Trophoblast cell (in vitro differentiated cells and primary cell): Measurements from ENCODE around the gene PRDM16.

Experiments used
- DNase-seq, 2 donors: peaks; one replicate each; pipeline ENCODE4 v3.0.0-alpha.2; 2016
- H2AFZ ChIP-seq: 2 replicates; pipeline ENCODE4 v1.6.1; 2013; ENCODE audit warnings: low read length, moderate library complexity, mild to moderate bottlenecking; ENCODE audit not compliant: insufficient read depth, poor library complexity
- H2AK5ac ChIP-seq: 2 replicates; pipeline ENCODE4 v1.6.1; 2013; ENCODE audit warnings: mild to moderate bottlenecking, low read length
- H2BK120ac ChIP-seq: 2 replicates; pipeline ENCODE4 v1.6.1; 2013; ENCODE audit warnings: low read length, mild to moderate bottlenecking, moderate library complexity; ENCODE audit not compliant: insufficient read depth, poor library complexity
- H2BK12ac ChIP-seq: 2 replicates; pipeline ENCODE4 v1.6.1; 2013; ENCODE audit warnings: mild to moderate bottlenecking, low read length, moderate library complexity
- H2BK5ac ChIP-seq: 2 replicates; pipeline ENCODE4 v1.6.1; 2013; ENCODE audit warnings: low read length, low read depth, moderate library complexity, mild to moderate bottlenecking; ENCODE audit not compliant: poor library complexity
- H3K14ac ChIP-seq: 2 replicates; pipeline ENCODE4 v1.6.1; 2013; ENCODE audit warnings: mild to moderate bottlenecking, low read length
- H3K18ac ChIP-seq: 2 replicates; pipeline ENCODE4 v1.6.1; 2013; ENCODE audit warnings: mild to moderate bottlenecking, low read length
- H3K23ac ChIP-seq: 2 replicates; pipeline ENCODE4 v1.6.1; 2013; ENCODE audit warnings: low read length
- H3K27ac ChIP-seq: 2 replicates; pipeline ENCODE4 v1.5.1; 2013; ENCODE audit warnings: low read depth, mild to moderate bottlenecking, inconsistent platforms, low read length, moderate library complexity
- H3K27me3 ChIP-seq: 2 replicates; pipeline ENCODE4 v1.6.1; 2013; ENCODE audit warnings: inconsistent platforms, mild to moderate bottlenecking, low read length, moderate library complexity; ENCODE audit not compliant: insufficient read depth
- H3K36me3 ChIP-seq, 2 experiments: 1 replicate in 1 of 2; 2 replicates in 1 of 2; pipeline ENCODE4 v1.6.1; 2013; ENCODE audit warnings: low read length in 2 of 2, mild to moderate bottlenecking in 2 of 2, moderate library complexity in 1 of 2; ENCODE audit not compliant: insufficient read depth in 2 of 2, control insufficient read depth in 1 of 2
- H3K4ac ChIP-seq: 2 replicates; pipeline ENCODE4 v1.6.1; 2013; ENCODE audit warnings: low read depth, mild to moderate bottlenecking, low read length, moderate library complexity
- H3K4me1 ChIP-seq, 2 experiments: 1 replicate in 1 of 2; 2 replicates in 1 of 2; pipeline ENCODE4 v1.6.1; 2013; ENCODE audit warnings: low read length in 2 of 2, mild to moderate bottlenecking in 2 of 2, moderate library complexity in 1 of 2; ENCODE audit not compliant: insufficient read depth in 2 of 2, control insufficient read depth in 1 of 2
- H3K4me2 ChIP-seq: 2 replicates; pipeline ENCODE4 v1.6.1; 2013; ENCODE audit warnings: inconsistent platforms, mild to moderate bottlenecking, low read length, moderate library complexity
- H3K4me3 ChIP-seq: 2 replicates; pipeline ENCODE4 v1.5.1; 2013; ENCODE audit warnings: mild to moderate bottlenecking, low read depth, low read length, inconsistent platforms
- H3K79me1 ChIP-seq: one replicate; pipeline ENCODE4 v1.6.1; 2013; ENCODE audit warnings: low read length
- H3K79me2 ChIP-seq: 2 replicates; pipeline ENCODE4 v1.6.1; 2013; ENCODE audit warnings: low read length, mild to moderate bottlenecking; ENCODE audit not compliant: control insufficient read depth, insufficient read depth, poor library complexity
- H3K9ac ChIP-seq: 2 replicates; pipeline ENCODE4 v1.6.1; 2013; ENCODE audit warnings: mild to moderate bottlenecking, low read length
- H3K9me3 ChIP-seq: 2 replicates; pipeline ENCODE4 v1.6.1; 2013; ENCODE audit warnings: low read depth, mild to moderate bottlenecking, control low read depth, inconsistent platforms, low read length; ENCODE audit not compliant: insufficient read depth
- H4K12ac ChIP-seq: 2 replicates; pipeline ENCODE4 v1.6.1; 2013; ENCODE audit warnings: low read depth, mild to moderate bottlenecking, low read length, moderate library complexity
- H4K8ac ChIP-seq: 2 replicates; pipeline ENCODE4 v1.6.1; 2013; ENCODE audit warnings: low read depth, mild to moderate bottlenecking, low read length, moderate library complexity
- H4K91ac ChIP-seq: one replicate; pipeline ENCODE4 v1.6.1; 2013; ENCODE audit warnings: low read depth, mild to moderate bottlenecking, low read length, moderate library complexity
- WGBS: extraction: QIAGEN DNeasy Blood & Tissue Kit; methylation state at CpG from one replicate; pipeline ENCODE4 v1.1.7; 2013; ENCODE audit warnings: missing lambda C conversion rate; ENCODE audit not compliant: insufficient read length, insufficient coverage; ENCODE audit errors: extremely low coverage; 5-methylcytosine and 5-hydroxymethylcytosine counted together

PRDM16 gene

GRCh38 chr1:3183411-3183810 lies 114.4 kb downstream of the PRDM16 start:
- Histone ChIP-seq H3K27me3 (no peaks in the 10 kb centered on the region), H3K79me1 (no peaks in the 10 kb centered on the region), H3K36me3 (no peaks in the 10 kb centered on the region), H2BK120ac (no peak overlapping the region), H3K18ac (no peak overlapping the region), H3K79me2 (no peaks in the 10 kb centered on the region), H3K4ac (no peak overlapping the region), H4K91ac (no peak overlapping the region), H4K12ac (no peak overlapping the region), H2AFZ (no peak overlapping the region), H3K9ac (no peak overlapping the region), H3K27ac (no peak overlapping the region), H2BK12ac (no peak overlapping the region), H3K4me1 (no peaks in the 10 kb centered on the region), H3K14ac (no peak overlapping the region), H4K8ac (no peak overlapping the region), H3K4me3 (no peak overlapping the region), H2BK5ac (no peak overlapping the region), H3K4me2 (no peak overlapping the region), H3K9me3 (peaks cover 19% of the 10 kb centered on the region), H3K23ac (no peak overlapping the region), H2AK5ac (no peak overlapping the region)
- no peak for DNase-seq
- WGBS, result no CpG with 5 or more reads among the region's 13 CpGs

- no CpG with 5 or more reads among the region's 22 CpGs for WGBS
Observed at GRCh38 chr1:3183813-3184212, 114.8 kb downstream of the PRDM16 start.

GRCh38 chr1:3184666-3185065 lies 115.7 kb downstream of the PRDM16 start:
- Histone ChIP-seq H3K4ac (no peak overlapping the region), H3K23ac (no peak overlapping the region), H3K4me3 (no peak overlapping the region), H2BK5ac (no peak overlapping the region), H3K4me2 (no peak overlapping the region), H2AK5ac (no peak overlapping the region), H3K14ac (no peak overlapping the region), H3K27ac (no peak overlapping the region), H3K79me1 (no peaks in the 10 kb centered on the region), H3K27me3 (no peaks in the 10 kb centered on the region), H3K36me3 (no peaks in the 10 kb centered on the region), H4K12ac (no peak overlapping the region), H2BK120ac (no peak overlapping the region), H4K8ac (no peak overlapping the region), H3K79me2 (no peaks in the 10 kb centered on the region), H3K9me3 (peaks cover 19% of the 10 kb centered on the region), H3K9ac (no peak overlapping the region), H3K4me1 (no peaks in the 10 kb centered on the region), H2AFZ (no peak overlapping the region), H3K18ac (no peak overlapping the region), H4K91ac (no peak overlapping the region), H2BK12ac (no peak overlapping the region)
- WGBS, result no CpG with 5 or more reads among the region's 20 CpGs
- no peak for DNase-seq

More at GRCh38 chr1:3183813-3184212, 114.8 kb downstream of the PRDM16 start:
- no peak overlapping the region for H3K18ac ChIP-seq
- no peak overlapping the region for H2BK12ac ChIP-seq
- H3K79me1 ChIP-seq, result no peaks in the 10 kb centered on the region
- no peak overlapping the region for H2BK120ac ChIP-seq
- no peak overlapping the region for H3K4ac ChIP-seq
- no peak overlapping the region for H2BK5ac ChIP-seq
- no peak overlapping the region for H3K27ac ChIP-seq
- H3K27me3 ChIP-seq, result no peaks in the 10 kb centered on the region
- H4K8ac ChIP-seq, result no peak overlapping the region
- H4K12ac ChIP-seq, result no peak overlapping the region
- H3K36me3 ChIP-seq, result no peaks in the 10 kb centered on the region
- no peak overlapping the region for H3K4me3 ChIP-seq
- no peak overlapping the region for H3K14ac ChIP-seq
- H2AFZ ChIP-seq, result no peak overlapping the region
- H4K91ac ChIP-seq, result no peak overlapping the region
- H3K9ac ChIP-seq, result no peak overlapping the region
- no peak overlapping the region for H3K23ac ChIP-seq
- no peak for DNase-seq
- H3K79me2 ChIP-seq, result no peaks in the 10 kb centered on the region
- H2AK5ac ChIP-seq, result no peak overlapping the region
- no peaks in the 10 kb centered on the region for H3K4me1 ChIP-seq
- peaks cover 19% of the 10 kb centered on the region for H3K9me3 ChIP-seq
- H3K4me2 ChIP-seq, result no peak overlapping the region

GRCh38 chr1:3185896-3186525 lies 117.0 kb downstream of the PRDM16 start:
- Histone ChIP-seq H3K79me1 (no peaks in the 10 kb centered on the region), H2BK120ac (no peak overlapping the region), H3K23ac (no peak overlapping the region), H3K79me2 (no peaks in the 10 kb centered on the region), H3K4me3 (no peak overlapping the region), H3K36me3 (no peaks in the 10 kb centered on the region), H2AK5ac (no peak overlapping the region), H3K4me1 (no peaks in the 10 kb centered on the region), H3K9me3 (peaks cover 15% of the 10 kb centered on the region), H3K27ac (no peak overlapping the region), H3K27me3 (no peaks in the 10 kb centered on the region), H2BK12ac (no peak overlapping the region), H2BK5ac (no peak overlapping the region), H3K9ac (no peak overlapping the region), H3K4ac (no peak overlapping the region), H4K8ac (no peak overlapping the region), H3K4me2 (no peak overlapping the region), H4K12ac (no peak overlapping the region), H3K18ac (no peak overlapping the region), H4K91ac (no peak overlapping the region), H3K14ac (no peak overlapping the region), H2AFZ (no peak overlapping the region)
- no peak for DNase-seq
- no CpG with 5 or more reads among the region's 38 CpGs for WGBS
